HL-60 (cell line): ENCODE measurements around the gene SAMHD1.
"Not testable (repeated sequence)": the region's sequence is repeated elsewhere in the genome, so short reads cannot be mapped to it uniquely, and the experiment has no call there.

Experiments
- DNase-seq, 2 experiments: peaks; one replicate each; pipeline ENCODE4 v3.0.0-alpha.2; 2010 to 2020; ENCODE audit warnings: low read depth in 1 of 2, low spot score in 1 of 2
- H3K27ac ChIP-seq: fragments of 250-450 bp; sonication (Bioruptor Pico); replicated peaks from 2 replicates; pipeline ENCODE4 v1.5.1; 2020; ENCODE audit warnings: mild to moderate bottlenecking, moderate library complexity
- H3K27me3 ChIP-seq: fragments of 250-450 bp; sonication (Bioruptor Pico); 2 replicates; pipeline ENCODE4 v1.5.1; 2021; ENCODE audit warnings: mild to moderate bottlenecking, moderate library complexity; ENCODE audit not compliant: insufficient read depth, poor library complexity, severe bottlenecking
- H3K4me3 ChIP-seq: replicated peaks from 2 replicates; pipeline ENCODE4 v1.5.1; 2011; ENCODE audit warnings: mild to moderate bottlenecking, control low read depth, low read length; ENCODE audit not compliant: insufficient read depth
- GABPA ChIP-seq: IDR thresholded peaks from 2 replicates; pipeline ENCODE4 v1.6.1; 2012; ENCODE audit warnings: low read depth
- POLR2AphosphoS5 ChIP-seq: IDR thresholded peaks from 2 replicates; pipeline ENCODE4 v1.6.1; 2012; ENCODE audit warnings: low read depth
- SPI1 ChIP-seq: IDR thresholded peaks from 2 replicates; pipeline ENCODE4 v1.6.1; 2012; ENCODE audit warnings: low read depth, mild to moderate bottlenecking, borderline replicate concordance
- long read RNA-seq: library from polyadenylated mRNA; unstranded; transcript quantifications from one replicate; pipeline ENCODE4 v2.0.0, GENCODE V29; 2020
- TF ChIP-seq, protein P1 (sequence below): IDR thresholded peaks from one replicate; pipeline ENCODE4 v1.5.1; 2011; ENCODE audit warnings: low read length, control low read depth, inconsistent platforms; ENCODE audit not compliant: insufficient read depth
- TF ChIP-seq, protein P2 (sequence below): IDR thresholded peaks from 2 replicates; pipeline ENCODE4 v1.6.1; 2012; ENCODE audit warnings: low read depth; ENCODE audit not compliant: insufficient replicate concordance

SAMHD1 gene
- long read RNA-seq, full-length matches to known transcripts: 13 of 17 reads
- long read RNA-seq, partial matches to known transcripts: 2 of 17 reads
- long read RNA-seq, other reads (novel, unspliced or antisense): 2 of 17 reads

DNA sequence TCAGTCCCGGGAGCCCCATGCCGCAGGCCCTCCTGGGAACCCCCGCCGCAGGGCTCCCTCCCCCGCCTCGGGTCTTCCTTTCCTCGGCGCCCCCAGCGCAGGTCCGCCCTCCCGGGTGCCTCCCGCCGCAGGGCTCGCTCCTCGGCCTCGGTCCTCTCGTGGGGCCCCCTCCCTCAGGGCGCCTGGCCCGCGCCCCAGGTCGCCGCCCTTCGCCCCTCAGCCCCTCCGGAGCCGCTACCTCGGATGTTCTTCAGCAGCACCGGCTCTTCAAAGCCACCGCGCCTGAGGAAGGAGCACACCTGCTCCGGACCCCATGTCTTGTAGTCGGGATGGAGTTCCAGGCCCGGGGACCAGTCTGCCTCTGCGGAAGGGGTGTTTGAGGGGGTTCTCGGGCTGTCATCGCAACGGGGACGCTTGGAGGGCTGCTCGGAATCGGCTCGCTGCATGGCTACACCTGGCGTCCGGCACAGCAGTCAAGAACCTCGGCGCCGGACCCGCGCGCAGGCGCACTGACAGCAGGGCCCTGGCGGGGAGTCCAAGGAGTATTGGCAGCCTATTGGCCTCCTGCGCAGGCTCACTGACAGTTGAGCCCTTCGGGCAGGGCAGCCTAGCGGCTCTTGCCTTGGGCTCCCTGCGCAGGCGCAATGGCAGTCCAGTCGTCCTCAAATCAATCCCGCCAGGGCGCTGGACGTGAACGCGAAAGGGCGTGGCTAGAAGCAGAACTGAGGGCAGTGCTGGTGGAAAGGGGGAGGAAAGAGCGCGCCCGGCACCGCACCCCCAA, at the start of gene SAMHD1:
SAMHD1 (minus strand) TSS at position 511 of the 781 bp plus-strand sequence; CDS start at position 446, 65 bp downstream.
- H3K27me3 ChIP-seq: no peaks in the 10 kb centered on the region
- H3K27ac ChIP-seq: peak within 1 kb of the TSS; percentile 67
- H3K4me3 ChIP-seq: peak within 1 kb of the TSS; percentile 83
- TF ChIP-seq, protein P1, sequence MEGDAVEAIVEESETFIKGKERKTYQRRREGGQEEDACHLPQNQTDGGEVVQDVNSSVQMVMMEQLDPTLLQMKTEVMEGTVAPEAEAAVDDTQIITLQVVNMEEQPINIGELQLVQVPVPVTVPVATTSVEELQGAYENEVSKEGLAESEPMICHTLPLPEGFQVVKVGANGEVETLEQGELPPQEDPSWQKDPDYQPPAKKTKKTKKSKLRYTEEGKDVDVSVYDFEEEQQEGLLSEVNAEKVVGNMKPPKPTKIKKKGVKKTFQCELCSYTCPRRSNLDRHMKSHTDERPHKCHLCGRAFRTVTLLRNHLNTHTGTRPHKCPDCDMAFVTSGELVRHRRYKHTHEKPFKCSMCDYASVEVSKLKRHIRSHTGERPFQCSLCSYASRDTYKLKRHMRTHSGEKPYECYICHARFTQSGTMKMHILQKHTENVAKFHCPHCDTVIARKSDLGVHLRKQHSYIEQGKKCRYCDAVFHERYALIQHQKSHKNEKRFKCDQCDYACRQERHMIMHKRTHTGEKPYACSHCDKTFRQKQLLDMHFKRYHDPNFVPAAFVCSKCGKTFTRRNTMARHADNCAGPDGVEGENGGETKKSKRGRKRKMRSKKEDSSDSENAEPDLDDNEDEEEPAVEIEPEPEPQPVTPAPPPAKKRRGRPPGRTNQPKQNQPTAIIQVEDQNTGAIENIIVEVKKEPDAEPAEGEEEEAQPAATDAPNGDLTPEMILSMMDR: no peak
- no peak for TF ChIP-seq POLR2AphosphoS5
- TF ChIP-seq, protein P2, sequence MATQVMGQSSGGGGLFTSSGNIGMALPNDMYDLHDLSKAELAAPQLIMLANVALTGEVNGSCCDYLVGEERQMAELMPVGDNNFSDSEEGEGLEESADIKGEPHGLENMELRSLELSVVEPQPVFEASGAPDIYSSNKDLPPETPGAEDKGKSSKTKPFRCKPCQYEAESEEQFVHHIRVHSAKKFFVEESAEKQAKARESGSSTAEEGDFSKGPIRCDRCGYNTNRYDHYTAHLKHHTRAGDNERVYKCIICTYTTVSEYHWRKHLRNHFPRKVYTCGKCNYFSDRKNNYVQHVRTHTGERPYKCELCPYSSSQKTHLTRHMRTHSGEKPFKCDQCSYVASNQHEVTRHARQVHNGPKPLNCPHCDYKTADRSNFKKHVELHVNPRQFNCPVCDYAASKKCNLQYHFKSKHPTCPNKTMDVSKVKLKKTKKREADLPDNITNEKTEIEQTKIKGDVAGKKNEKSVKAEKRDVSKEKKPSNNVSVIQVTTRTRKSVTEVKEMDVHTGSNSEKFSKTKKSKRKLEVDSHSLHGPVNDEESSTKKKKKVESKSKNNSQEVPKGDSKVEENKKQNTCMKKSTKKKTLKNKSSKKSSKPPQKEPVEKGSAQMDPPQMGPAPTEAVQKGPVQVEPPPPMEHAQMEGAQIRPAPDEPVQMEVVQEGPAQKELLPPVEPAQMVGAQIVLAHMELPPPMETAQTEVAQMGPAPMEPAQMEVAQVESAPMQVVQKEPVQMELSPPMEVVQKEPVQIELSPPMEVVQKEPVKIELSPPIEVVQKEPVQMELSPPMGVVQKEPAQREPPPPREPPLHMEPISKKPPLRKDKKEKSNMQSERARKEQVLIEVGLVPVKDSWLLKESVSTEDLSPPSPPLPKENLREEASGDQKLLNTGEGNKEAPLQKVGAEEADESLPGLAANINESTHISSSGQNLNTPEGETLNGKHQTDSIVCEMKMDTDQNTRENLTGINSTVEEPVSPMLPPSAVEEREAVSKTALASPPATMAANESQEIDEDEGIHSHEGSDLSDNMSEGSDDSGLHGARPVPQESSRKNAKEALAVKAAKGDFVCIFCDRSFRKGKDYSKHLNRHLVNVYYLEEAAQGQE: no peak
- no peak for TF ChIP-seq GABPA
- no peak for TF ChIP-seq SPI1
- peak; percentile 97 to 98 for DNase-seq

DNA sequence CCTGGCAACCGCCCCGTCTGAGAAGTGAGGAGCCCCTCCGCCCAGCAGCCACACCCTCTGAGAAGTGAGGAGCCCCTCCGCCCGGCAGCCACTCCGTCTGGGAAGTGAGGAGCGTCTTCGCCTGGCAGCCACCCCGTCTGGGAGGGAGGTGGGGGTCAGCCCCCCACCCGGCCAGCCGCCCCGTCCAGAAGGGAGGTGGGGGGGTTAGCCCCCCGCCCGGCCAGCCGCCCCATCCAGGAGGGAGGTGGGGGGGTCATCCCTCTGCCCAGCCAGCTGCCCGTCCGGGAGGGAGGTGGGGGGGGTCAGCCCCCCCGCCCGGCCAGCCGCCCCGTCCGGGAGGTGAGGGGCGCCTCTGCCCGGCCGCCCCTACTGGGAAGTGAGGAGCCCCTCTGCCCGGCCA, 48.7 kb upstream of the SAMHD1 start:
- DNase-seq, H3K27ac ChIP-seq, H3K4me3 ChIP-seq, H3K27me3 ChIP-seq: not testable (repeated sequence)

DNA sequence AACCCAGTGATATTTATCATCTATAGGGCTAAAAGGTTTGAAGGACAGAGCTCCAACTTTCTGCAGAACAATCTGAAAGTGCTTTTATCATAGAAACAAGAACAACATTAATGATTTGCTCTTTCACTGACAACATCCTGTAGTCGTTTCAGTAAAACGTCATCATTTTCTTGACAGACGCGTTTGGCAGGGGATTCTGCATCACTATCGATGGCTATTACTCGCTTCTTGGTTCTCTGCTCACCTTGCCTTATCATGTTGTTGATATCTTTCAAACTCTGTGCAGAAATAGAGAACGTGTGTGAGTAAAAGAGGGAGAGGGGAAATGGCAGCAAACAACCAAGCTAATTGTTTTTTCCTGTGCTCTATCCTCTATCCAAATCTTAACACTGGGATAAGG, 47.1 kb upstream of the SAMHD1 start:
- no peaks in the 10 kb centered on the region for H3K27me3 ChIP-seq
- no peak for DNase-seq
- TF ChIP-seq POLR2AphosphoS5 (no peak), SPI1 (no peak), GABPA (no peak)
- TF ChIP-seq, protein P1: no peak
- TF ChIP-seq, protein P2: no peak
- no peak overlapping the region for H3K4me3 ChIP-seq
- H3K27ac ChIP-seq: no peak overlapping the region

DNA sequence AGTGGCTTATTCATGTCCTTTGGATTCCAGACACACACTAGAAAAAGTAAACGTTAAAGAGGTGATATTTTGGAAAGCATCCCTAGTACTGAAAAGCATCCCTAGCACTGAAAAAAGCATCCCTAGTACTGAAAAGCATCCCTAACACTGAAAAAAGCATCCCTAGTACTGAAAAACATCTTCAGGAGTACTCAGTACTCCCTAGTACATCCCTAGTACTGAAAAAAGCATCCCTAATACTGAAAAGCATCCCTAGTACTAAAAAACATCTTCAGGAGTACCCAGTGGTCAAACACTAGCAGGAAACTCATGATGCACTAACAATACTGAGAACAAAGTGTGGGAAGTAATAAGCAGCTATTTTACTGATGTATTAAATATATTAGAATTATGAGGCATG, 45.6 kb upstream of the SAMHD1 start:
- Histone ChIP-seq H3K27ac (no peak overlapping the region), H3K27me3 (no peaks in the 10 kb centered on the region), H3K4me3 (no peak overlapping the region)
- no peak for TF ChIP-seq SPI1
- no peak for TF ChIP-seq POLR2AphosphoS5
- TF ChIP-seq GABPA: no peak
- TF ChIP-seq, protein P1: no peak
- TF ChIP-seq, protein P2: no peak
- DNase-seq: no peak
